Measurements from ENCODE around the gene PDE6A.

PDE6A gene

GRCh38 chr5:149816661-149817060 is 127.9 kb downstream of the PDE6A start:
- no peaks in the 10 kb centered on the region for H3K4me1 ChIP-seq (ENCODE audit: insufficient read depth, low read length, poor library complexity, severe bottlenecking)
- H3K9me3 ChIP-seq (ENCODE audit: insufficient read depth, low read depth, low read length) = no peaks in the 10 kb centered on the region
- H3K27me3 ChIP-seq (ENCODE audit: insufficient read depth, low read length, poor library complexity, severe bottlenecking) = no peaks in the 10 kb centered on the region
- H3K9me2 ChIP-seq (replicated peaks; ENCODE audit: low read depth, low read length) = no peaks in the 10 kb centered on the region
- H3K36me3 ChIP-seq (ENCODE audit: insufficient read depth, low read length) = no peaks in the 10 kb centered on the region; the same call in 1 of the 2 replicates
- H3F3A ChIP-seq (ENCODE audit: low read depth) = no peaks in the 10 kb centered on the region
- H4K20me1 ChIP-seq (ENCODE audit: insufficient read depth, low read length, poor library complexity, severe bottlenecking) = no peaks in the 10 kb centered on the region
- no peak overlapping the region for H3K9ac ChIP-seq (ENCODE audit: low read depth, low read length, poor library complexity, severe bottlenecking)
- TF ChIP-seq CTCF (conservative IDR thresholded peaks at IDR 0.05; ENCODE audit: low read length) (no peak), EZH2phosphoT487 (IDR thresholded peaks at IDR 0.05; ENCODE audit: borderline replicate concordance) (no peak)
- H3K4me2 ChIP-seq (ENCODE audit: low read depth, low read length, poor library complexity, severe bottlenecking) = no peak overlapping the region
- H3K79me2 ChIP-seq (ENCODE audit: insufficient read depth, low read length) = no peaks in the 10 kb centered on the region
- no peak overlapping the region for H2AFZ ChIP-seq (ENCODE audit: low read length)
- H3K4me3 ChIP-seq (ENCODE audit: low read length, poor library complexity, severe bottlenecking) = no peak overlapping the region

- no peaks in the 10 kb centered on the region for H3K79me2 ChIP-seq (ENCODE audit: insufficient read depth, low read length)
Observed at GRCh38 chr5:149811453-149811852, 133.1 kb downstream of the PDE6A start.

GRCh38 chr5:149810856-149811255 is 133.7 kb downstream of the PDE6A start:
- Histone ChIP-seq H3K9me3 (ENCODE audit: insufficient read depth, low read depth, low read length) (no peaks in the 10 kb centered on the region), H3K27me3 (ENCODE audit: insufficient read depth, low read length, poor library complexity, severe bottlenecking) (no peaks in the 10 kb centered on the region), H3K9ac (ENCODE audit: low read depth, low read length, poor library complexity, severe bottlenecking) (no peak overlapping the region), H3K79me2 (ENCODE audit: insufficient read depth, low read length) (no peaks in the 10 kb centered on the region), H3K9me2 (replicated peaks; ENCODE audit: low read depth, low read length) (no peaks in the 10 kb centered on the region), H2AFZ (ENCODE audit: low read length) (no peak overlapping the region), H4K20me1 (ENCODE audit: insufficient read depth, low read length, poor library complexity, severe bottlenecking) (no peaks in the 10 kb centered on the region), H3K36me3 (ENCODE audit: insufficient read depth, low read length) (no peaks in the 10 kb centered on the region), H3K4me3 (ENCODE audit: low read length, poor library complexity, severe bottlenecking) (no peak overlapping the region), H3F3A (ENCODE audit: low read depth) (no peaks in the 10 kb centered on the region), H3K4me2 (ENCODE audit: low read depth, low read length, poor library complexity, severe bottlenecking) (no peak overlapping the region), H3K4me1 (ENCODE audit: insufficient read depth, low read length, poor library complexity, severe bottlenecking) (peaks cover 5% of the 10 kb centered on the region)
- TF ChIP-seq CTCF (conservative IDR thresholded peaks at IDR 0.05; ENCODE audit: low read length) (no peak), EZH2phosphoT487 (IDR thresholded peaks at IDR 0.05; ENCODE audit: borderline replicate concordance) (no peak)

More at GRCh38 chr5:149811453-149811852, 133.1 kb downstream of the PDE6A start:
- Histone ChIP-seq H3K9ac (ENCODE audit: low read depth, low read length, poor library complexity, severe bottlenecking) (no peak overlapping the region), H3K9me2 (replicated peaks; ENCODE audit: low read depth, low read length) (no peaks in the 10 kb centered on the region), H3K9me3 (ENCODE audit: insufficient read depth, low read depth, low read length) (no peaks in the 10 kb centered on the region), H3K4me3 (ENCODE audit: low read length, poor library complexity, severe bottlenecking) (no peak overlapping the region), H3K4me1 (ENCODE audit: insufficient read depth, low read length, poor library complexity, severe bottlenecking) (no peaks in the 10 kb centered on the region), H2AFZ (ENCODE audit: low read length) (no peak overlapping the region), H3K36me3 (ENCODE audit: insufficient read depth, low read length) (no peaks in the 10 kb centered on the region), H3K4me2 (ENCODE audit: low read depth, low read length, poor library complexity, severe bottlenecking) (no peak overlapping the region), H4K20me1 (ENCODE audit: insufficient read depth, low read length, poor library complexity, severe bottlenecking) (no peaks in the 10 kb centered on the region), H3F3A (ENCODE audit: low read depth) (no peaks in the 10 kb centered on the region), H3K27me3 (ENCODE audit: insufficient read depth, low read length, poor library complexity, severe bottlenecking) (no peaks in the 10 kb centered on the region)
- TF ChIP-seq CTCF (conservative IDR thresholded peaks at IDR 0.05; ENCODE audit: low read length) (no peak), EZH2phosphoT487 (IDR thresholded peaks at IDR 0.05; ENCODE audit: borderline replicate concordance) (no peak)

Data from Loucy (cell line).